RCC 7860 (cell line): ENCODE results near the gene TMEM252.

Source experiments
- DNase-seq: peaks from one replicate; pipeline ENCODE4 v3.0.0-alpha.2; 2015; ENCODE audit warnings: low spot score
- FAIRE-seq: peaks from 2 replicates; lab custom pipeline; 2012; peaks lifted over from hg19 to GRCh38; lab: Jason Lieb, UNC

The TMEM252 gene

GRCh38 chr9:68502279-68502678 lies 38.4 kb downstream of the TMEM252 start:
- DNase-seq = no peak
- FAIRE-seq = no peak

- no peak for FAIRE-seq
- peak; percentile 17 for DNase-seq
These were observed 40.0 kb downstream of the TMEM252 start for GRCh38 chr9:68500457-68501381.

- DNase-seq (no peak), FAIRE-seq (no peak)
These were observed 41.9 kb downstream of the TMEM252 start for GRCh38 chr9:68498816-68499215.

- no peak for DNase-seq
- FAIRE-seq = no peak
These were observed 43.1 kb downstream of the TMEM252 start for GRCh38 chr9:68497629-68498028.

GRCh38 chr9:68496356-68496755 lies 44.3 kb downstream of the TMEM252 start:
- DNase-seq (no peak), FAIRE-seq (no peak)

- FAIRE-seq (no peak), DNase-seq (no peak)
These were observed 45.4 kb downstream of the TMEM252 start for GRCh38 chr9:68495247-68495646.

- DNase-seq (no peak), FAIRE-seq (no peak)
These were observed 46.6 kb downstream of the TMEM252 start for GRCh38 chr9:68493958-68494577.

- DNase-seq (no peak), FAIRE-seq (no peak)
These were observed 47.1 kb downstream of the TMEM252 start for GRCh38 chr9:68493541-68493940.

GRCh38 chr9:68492806-68493205 lies 47.9 kb downstream of the TMEM252 start:
- FAIRE-seq = no peak
- DNase-seq = no peak

GRCh38 chr9:68489646-68490045 lies 51.0 kb downstream of the TMEM252 start:
- FAIRE-seq (no peak), DNase-seq (no peak)

GRCh38 chr9:68488126-68488525 lies 52.6 kb downstream of the TMEM252 start:
- DNase-seq = no peak
- no peak for FAIRE-seq
